Amniotic epithelial cell (primary cell): Measurements from ENCODE around the gene DEPDC4.
"Not testable (repeated sequence)": the region's sequence is repeated elsewhere in the genome, so short reads cannot be mapped to it uniquely, and the experiment has no call there.

Source experiments
- DNase-seq: peaks from one replicate; pipeline ENCODE4 v3.0.0-alpha.2; 2010; ENCODE audit warnings: low read depth

DEPDC4 gene

GRCh38 chr12:100263131-100263530, 3.7 kb downstream of the DEPDC4 start:
- DNase-seq = no peak

DNA sequence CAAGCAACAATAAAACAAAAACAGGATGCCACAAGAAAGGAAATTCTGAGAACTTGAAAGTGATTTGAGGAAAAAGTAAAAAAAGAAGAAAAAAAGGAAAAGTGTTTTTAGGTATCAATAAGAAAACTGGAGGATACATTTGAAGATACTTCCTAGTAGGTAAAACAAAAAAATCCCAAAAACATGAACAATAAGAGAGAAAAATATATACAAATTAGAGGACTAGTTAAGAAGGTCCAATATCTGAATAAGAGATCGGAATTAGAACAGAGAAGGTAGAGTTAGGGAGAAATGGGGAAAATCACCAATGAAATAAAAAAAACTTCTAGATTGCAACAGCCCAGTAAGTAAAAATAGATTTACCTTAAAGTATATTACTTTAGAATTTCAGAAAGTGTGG, 8.8 kb downstream of the DEPDC4 start:
- no peak for DNase-seq

GRCh38 chr12:100254876-100255275, 12.0 kb downstream of the DEPDC4 start:
- DNase-seq = peak; percentile 57

GRCh38 chr12:100253437-100253836, 13.4 kb downstream of the DEPDC4 start:
- no peak for DNase-seq

DNA sequence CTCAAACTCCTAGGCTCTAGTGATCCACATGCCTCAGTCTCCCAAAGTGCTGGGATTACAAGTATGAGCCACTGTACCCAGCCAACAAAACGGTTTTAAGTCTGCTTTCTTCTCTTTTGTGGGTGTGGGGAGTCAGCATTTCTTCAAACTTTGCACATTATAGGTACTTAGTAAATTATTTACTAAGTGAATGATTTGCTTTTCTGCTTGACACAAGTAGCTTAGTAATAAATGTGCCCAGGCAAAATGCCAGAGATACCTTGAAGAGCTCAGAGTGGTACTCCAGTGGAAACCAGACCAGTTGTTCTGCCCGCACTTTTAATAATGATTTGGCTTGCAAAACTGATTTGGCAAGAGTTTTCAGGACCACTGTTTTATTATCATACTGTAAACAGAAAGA, 15.0 kb downstream of the DEPDC4 start:
- no peak for DNase-seq

GRCh38 chr12:100249941-100250340, 16.9 kb downstream of the DEPDC4 start:
- no peak for DNase-seq

- peak; percentile 5 for DNase-seq
These were observed 18.0 kb downstream of the DEPDC4 start for GRCh38 chr12:100248886-100249285.

DNA sequence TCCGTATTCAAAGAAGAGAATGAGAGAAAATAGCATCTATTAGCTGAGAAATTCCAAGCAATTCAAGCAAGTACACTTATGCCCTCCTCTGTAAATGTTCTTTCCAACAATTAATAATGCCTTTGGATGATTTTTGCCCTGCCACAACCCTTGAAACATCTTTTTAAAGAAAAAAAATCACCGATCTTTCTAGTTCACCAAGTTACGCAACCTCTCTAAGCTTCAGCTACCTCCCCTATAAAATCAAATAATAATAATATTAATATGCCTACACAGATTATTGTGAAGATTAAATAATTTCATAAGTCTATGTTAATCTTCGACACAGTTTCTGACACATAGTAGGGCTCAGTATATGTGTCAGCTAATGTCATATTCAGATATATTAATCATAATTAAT, 19.1 kb downstream of the DEPDC4 start:
- DNase-seq = no peak

- no peak for DNase-seq
These were observed 23.7 kb downstream of the DEPDC4 start for GRCh38 chr12:100243137-100243536.

DNA sequence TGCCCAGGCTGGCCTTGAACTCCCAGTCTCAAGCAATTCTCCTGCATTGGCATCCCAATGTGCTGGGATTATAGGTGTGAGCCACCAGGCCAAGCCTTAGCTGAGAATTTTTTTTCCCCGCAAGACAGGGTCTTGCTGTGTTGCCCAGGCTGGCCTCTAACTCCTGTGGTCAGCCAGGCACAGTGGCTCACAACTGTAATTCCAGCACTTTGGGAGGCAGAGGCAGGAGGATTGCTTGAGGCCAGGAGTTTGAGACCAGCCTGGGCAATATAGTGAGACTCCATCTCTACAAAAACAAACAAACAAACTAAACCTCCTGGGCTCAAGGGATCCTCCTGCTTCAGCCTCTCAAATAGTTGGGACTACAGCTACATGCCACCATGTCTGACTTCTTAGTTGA, 27.3 kb downstream of the DEPDC4 start:
- no peak for DNase-seq

DNA sequence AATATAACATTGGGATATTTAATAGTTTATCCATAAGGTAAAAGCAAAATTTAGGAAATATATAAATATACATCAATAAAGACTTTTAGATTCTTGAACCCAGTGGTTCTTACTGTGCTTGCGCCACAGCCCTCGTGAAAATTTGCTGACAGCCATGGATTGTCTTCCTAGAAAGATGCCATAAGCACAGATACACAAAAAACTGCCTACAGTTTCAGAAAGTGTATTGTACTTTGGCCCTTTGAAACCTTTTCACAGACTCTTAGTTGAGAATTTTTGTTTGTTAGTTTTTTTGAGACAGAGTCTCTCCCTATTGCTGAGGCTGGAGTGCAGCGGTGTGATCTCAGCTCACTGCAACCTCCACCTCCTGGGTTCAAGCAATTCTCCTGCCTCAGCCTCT, 28.1 kb downstream of the DEPDC4 start:
- DNase-seq = no peak

- DNase-seq = peak; percentile 45
These were observed 32.1 kb downstream of the DEPDC4 start for GRCh38 chr12:100234591-100235304.

DNA sequence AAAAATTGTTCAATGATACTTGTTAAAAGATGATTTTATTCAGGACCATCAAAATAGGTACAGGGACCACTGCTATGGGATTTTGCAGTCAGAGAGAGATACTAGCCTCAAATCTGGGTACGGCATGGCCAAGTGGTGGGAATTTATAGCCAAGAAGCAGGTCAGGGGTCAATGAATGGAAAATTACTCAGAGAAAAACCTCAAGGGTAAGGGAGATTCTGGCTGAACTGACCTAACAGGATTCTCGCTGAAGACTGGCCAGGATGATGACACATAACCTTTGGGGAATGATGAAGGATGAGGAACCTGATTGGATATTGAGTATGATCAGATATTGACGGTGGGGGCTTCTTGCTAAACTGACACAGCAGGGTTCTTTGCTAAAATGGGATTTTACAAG, 32.7 kb downstream of the DEPDC4 start:
- DNase-seq = peak; percentile 26

- not testable (repeated sequence) for DNase-seq
These were observed 35.0 kb downstream of the DEPDC4 start for GRCh38 chr12:100231873-100232272.

- no peak for DNase-seq
These were observed 37.0 kb downstream of the DEPDC4 start for GRCh38 chr12:100229876-100230275.

DNA sequence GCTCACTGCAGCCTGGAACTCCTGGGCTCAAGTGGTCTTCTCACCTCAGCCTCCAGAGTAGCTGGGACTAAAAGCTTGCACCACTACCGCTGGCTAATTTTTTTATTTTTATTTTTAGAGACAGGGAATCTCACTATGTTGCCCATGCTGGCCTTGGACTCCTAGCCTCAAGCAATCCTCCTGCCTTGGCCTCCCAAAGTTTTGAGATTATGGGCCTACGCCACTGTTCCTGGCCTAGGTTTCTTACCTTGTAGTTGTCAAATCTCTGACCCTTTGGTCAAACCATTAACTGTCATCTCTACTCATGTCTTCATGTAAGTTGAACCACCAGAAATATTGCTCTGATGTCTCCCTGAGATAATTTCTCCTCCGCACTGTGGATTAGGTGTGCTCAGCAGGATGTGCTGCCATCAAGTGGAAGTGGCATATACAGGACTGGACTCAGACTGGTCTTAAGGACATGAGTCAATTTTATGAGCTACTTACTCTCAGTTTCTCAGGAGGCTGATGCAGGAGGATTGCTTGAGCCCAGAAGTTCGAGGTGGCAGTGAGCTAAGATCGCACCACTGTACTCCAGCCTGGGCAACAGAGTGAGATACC, 37.7 kb downstream of the DEPDC4 start:
- peak; percentile 28 for DNase-seq

GRCh38 chr12:100225491-100225890, 41.4 kb downstream of the DEPDC4 start:
- DNase-seq = no peak

- not testable (repeated sequence) for DNase-seq
These were observed 44.7 kb downstream of the DEPDC4 start for GRCh38 chr12:100222173-100222572.

GRCh38 chr12:100221523-100221922, 45.4 kb downstream of the DEPDC4 start:
- no peak for DNase-seq

- no peak for DNase-seq
These were observed 47.4 kb downstream of the DEPDC4 start for GRCh38 chr12:100219328-100220109.

GRCh38 chr12:100216337-100216736, 50.5 kb downstream of the DEPDC4 start:
- no peak for DNase-seq

GRCh38 chr12:100215209-100215608, 51.7 kb downstream of the DEPDC4 start:
- DNase-seq = peak; percentile 40

- no peak for DNase-seq
These were observed 52.4 kb downstream of the DEPDC4 start for GRCh38 chr12:100214518-100214917.
